Astrocyte of the spinal cord (primary cell): ENCODE results near the gene SP4.

Experiments used
- DNase-seq: peaks from one replicate; pipeline ENCODE4 v3.0.0; 2011; ENCODE audit warnings: low read depth, low spot score
- H3K4me3 ChIP-seq: 2 replicates; pipeline ENCODE4 v1.5.1; 2011; ENCODE audit warnings: low read depth, mild to moderate bottlenecking, low read length, moderate library complexity
- CTCF ChIP-seq: IDR thresholded peaks from 2 replicates; pipeline ENCODE4 v1.5.1; 2012; ENCODE audit warnings: low read depth, mild to moderate bottlenecking, low read length, inconsistent platforms
- in situ Hi-C: cut with HindIII; loops from 2 replicates; pipeline ENCODE4 v1.10.0; 2017; ENCODE audit warnings: low sequenced_read_pairs

Gene SP4

GRCh38 chr7:21425290-21425689 lies 2.6 kb upstream of the SP4 start:
- no peak for TF ChIP-seq CTCF
- in situ Hi-C loops = no loop called here
- no peak overlapping the region for H3K4me3 ChIP-seq
- DNase-seq = no peak

- in situ Hi-C loops = no loop called here
- no peak for TF ChIP-seq CTCF
- DNase-seq = no peak
- H3K4me3 ChIP-seq = peak overlapping the region; percentile 52
These were observed 1.3 kb upstream of the SP4 start for GRCh38 chr7:21426286-21427181.

GRCh38 chr7:21427182-21427870 lies 557 bp upstream of the SP4 start:
- no peak for TF ChIP-seq CTCF
- in situ Hi-C loops = no loop called here
- H3K4me3 ChIP-seq = peak overlapping the region; percentile 92
- DNase-seq = peak; percentile 99

GRCh38 chr7:21428659-21428941 lies 717 bp downstream of the SP4 start:
- no peak for TF ChIP-seq CTCF
- peak overlapping the region; percentile 72 for H3K4me3 ChIP-seq
- DNase-seq = no peak
- in situ Hi-C loops = no loop called here

GRCh38 chr7:21429021-21429420 lies 1.1 kb downstream of the SP4 start:
- no peak for DNase-seq
- in situ Hi-C loops = no loop called here
- peak overlapping the region; percentile 72 for H3K4me3 ChIP-seq
- no peak for TF ChIP-seq CTCF

- no peak for DNase-seq
- in situ Hi-C loops = no loop called here
- no peak overlapping the region for H3K4me3 ChIP-seq
- TF ChIP-seq CTCF = no peak
These were observed 2.1 kb downstream of the SP4 start for GRCh38 chr7:21429786-21430574.
